ENCODE results near the gene SH3PXD2A.

SH3PXD2A gene

DNA sequence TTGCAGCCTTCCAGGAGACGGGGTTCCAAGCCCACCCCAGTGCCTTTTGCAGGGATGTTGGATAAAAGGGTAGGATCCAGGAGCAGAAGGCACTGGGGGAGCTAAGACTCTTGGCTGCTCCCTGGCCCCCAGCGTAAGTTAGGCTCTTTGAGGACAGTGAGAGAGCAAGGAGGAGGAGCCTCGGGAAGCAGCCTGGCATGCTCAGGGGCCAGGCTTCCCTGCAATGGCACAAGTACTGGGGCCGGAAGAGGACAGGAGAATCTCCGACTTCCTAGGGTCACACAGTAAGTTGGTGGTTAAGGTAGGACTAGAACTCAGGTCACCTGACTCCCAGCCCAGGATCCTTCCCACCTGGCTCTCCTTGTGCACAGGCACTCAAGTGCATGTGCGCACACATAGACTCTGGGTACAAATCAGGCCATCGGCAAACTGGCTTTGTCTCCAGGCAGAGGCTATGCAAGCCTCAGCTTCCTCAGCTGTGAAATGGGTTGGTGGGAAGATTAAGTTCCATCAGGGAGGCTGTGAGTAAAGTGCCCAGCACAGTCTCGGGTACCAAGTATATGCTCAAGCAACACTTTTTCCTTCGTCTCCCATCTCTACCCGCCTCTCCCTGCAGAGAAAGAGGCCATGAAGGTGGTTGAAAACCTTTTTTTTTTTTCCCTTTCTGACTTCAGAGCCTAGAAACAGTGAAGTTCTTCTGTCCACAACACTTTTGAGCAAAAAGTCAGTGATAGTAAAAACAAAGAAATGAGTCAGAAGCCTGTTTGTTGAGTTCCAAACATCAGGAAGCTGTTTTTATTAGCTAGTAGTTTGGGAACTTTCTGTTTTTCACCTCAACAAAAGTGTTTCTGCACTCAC is 282.8 kb downstream of the SH3PXD2A start:
- no peak for DNase-seq

DNA sequence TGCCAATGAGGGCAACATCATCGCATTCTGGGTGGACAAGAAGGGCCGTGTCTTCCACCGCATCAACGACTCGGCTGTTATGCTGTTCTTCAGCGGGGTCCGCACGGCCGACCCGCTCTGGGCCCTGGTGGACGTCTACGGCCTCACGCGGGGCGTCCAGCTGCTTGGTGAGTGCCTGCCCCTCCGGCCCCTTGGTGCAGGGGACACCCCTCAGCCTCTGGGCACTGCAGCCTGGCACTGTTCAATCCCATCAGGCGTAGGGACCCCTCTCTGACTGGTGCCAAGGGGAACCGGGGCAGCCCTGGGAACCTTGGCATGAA is 283.8 kb downstream of the SH3PXD2A start:
- DNase-seq: no peak

GRCh38 chr10:103570844-103571655 is 284.3 kb downstream of the SH3PXD2A start:
- DNase-seq: no peak

- no peak for DNase-seq
Observed at GRCh38 chr10:103569896-103570295, 285.5 kb downstream of the SH3PXD2A start.

GRCh38 chr10:103568505-103568904 is 286.9 kb downstream of the SH3PXD2A start:
- no peak for DNase-seq

- no peak for DNase-seq
Observed at GRCh38 chr10:103566536-103566935, 288.8 kb downstream of the SH3PXD2A start.

GRCh38 chr10:103564776-103565520 is 290.4 kb downstream of the SH3PXD2A start:
- DNase-seq: no peak

DNA sequence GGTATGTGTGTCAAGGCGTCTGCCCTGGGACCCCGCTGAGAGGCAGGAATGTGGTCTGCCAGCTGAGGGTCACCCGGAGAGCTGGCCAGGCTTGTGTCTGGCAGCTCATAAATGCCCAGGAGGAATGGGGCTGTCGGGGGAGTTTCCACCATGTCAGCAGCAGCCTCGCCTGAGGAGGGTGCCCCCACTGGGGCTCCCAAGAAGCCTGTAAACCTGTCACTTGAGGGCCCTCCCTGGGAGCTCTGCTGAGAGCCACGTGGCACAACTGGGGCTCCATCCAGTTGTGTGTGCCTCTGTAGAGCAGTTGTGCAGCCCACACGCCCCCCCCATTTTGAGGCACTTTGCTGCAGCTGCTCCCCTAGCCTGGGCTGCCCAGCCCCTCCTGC is 291.3 kb downstream of the SH3PXD2A start:
- DNase-seq: no peak

DNA sequence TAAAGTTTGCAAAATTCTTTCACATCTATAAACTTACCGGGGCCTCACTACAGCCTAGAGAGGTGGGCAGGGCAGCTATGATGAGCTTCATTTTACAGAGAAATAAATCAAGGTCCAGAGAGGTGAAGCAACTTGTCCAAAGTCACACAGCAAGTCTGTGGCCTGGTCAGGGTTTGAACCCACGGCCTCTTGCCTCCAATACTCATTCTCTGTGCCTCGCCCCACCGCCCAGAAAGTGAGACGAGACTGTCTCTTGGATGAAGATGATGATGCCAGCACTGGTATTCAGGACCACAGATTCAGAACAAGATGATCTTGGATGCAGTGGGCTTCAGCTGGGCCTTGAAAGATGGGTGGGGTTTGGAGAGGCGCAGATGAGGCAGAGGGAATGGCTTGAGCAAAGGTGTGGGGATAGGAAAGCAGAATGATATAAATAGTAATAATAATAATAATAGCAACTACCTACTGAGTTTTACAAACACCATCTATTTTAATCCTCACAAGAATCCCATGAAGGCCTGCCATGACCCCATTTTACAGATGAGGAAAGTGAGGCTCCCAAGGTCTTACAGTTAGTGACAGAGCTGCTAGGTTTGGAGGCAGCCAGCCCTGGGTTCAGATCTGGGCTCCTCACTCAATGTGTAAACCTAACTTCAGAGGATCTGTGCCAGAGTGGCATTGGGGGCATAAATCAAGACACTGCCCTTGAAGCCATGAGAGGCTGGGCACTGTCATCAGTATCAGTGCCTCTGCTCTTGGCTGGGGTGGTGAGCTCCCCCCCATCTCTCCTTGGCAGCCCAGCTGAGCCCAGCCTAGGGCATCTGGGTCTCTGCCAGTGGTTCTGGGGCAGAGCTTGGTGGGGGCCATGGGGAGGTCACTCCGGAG is 291.9 kb downstream of the SH3PXD2A start:
- DNase-seq: no peak

GRCh38 chr10:103562383-103562782 is 293.0 kb downstream of the SH3PXD2A start:
- no peak for DNase-seq

DNA sequence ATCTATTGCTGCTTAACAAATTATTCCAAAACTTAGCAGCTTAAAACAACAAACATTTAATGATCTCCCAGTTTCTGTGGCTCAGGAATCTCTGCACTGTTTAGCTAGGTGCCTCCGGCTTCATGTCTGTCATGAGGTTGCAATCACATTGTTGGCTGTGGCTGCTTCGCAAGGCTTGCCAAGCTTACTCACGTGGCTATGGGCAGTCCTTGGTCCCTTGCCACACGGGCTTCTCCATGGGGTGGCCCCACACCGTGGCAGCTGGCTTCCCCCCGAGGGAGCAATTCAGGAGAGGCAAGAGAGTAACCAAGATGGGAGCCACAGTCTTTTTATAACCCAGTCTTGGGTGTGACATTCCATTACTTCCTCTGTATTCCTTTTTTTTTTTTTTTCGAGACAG is 294.5 kb downstream of the SH3PXD2A start:
- no peak for DNase-seq

DNA sequence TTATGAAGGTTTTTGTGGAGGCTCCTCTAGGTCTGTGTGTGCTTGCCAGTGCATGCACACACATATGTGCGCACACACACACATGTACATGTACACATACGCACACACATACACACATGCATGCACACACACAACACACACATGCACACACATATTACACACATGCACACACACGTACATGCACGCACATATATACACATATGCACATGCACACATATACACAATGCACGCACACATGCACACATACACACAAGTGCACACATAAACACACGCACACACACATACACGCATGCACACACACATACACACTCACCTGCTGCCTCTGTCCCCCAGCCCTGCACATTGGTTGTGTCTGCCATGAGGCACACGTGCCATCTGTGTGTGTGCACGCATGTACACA is 295.6 kb downstream of the SH3PXD2A start:
- no peak for DNase-seq

GRCh38 chr10:103558911-103559310 is 296.5 kb downstream of the SH3PXD2A start:
- DNase-seq: no peak

GRCh38 chr10:103557455-103557854 is 297.9 kb downstream of the SH3PXD2A start:
- no peak for DNase-seq

GRCh38 chr10:103556383-103557007 is 298.9 kb downstream of the SH3PXD2A start:
- no peak for DNase-seq

- DNase-seq: no peak
Observed at GRCh38 chr10:103555712-103556111, 299.7 kb downstream of the SH3PXD2A start.

DNA sequence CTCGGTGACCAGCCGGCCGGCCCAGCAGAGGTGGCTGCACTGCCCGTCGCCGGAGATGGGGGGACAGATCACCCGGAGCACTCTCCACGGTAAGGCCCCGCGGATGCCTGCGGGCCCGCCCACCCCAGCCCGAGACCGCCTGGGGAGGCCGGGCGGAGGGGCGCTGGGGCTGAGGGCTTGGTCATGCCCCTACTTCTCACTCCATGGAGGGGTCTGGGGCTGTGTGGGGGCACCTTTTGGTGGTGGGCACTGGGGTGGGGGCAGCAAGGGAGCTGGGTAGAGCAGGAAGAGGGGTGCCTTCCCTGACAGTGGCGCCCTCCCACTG is 300.1 kb downstream of the SH3PXD2A start:
- peak; percentile 30 for DNase-seq

DNA sequence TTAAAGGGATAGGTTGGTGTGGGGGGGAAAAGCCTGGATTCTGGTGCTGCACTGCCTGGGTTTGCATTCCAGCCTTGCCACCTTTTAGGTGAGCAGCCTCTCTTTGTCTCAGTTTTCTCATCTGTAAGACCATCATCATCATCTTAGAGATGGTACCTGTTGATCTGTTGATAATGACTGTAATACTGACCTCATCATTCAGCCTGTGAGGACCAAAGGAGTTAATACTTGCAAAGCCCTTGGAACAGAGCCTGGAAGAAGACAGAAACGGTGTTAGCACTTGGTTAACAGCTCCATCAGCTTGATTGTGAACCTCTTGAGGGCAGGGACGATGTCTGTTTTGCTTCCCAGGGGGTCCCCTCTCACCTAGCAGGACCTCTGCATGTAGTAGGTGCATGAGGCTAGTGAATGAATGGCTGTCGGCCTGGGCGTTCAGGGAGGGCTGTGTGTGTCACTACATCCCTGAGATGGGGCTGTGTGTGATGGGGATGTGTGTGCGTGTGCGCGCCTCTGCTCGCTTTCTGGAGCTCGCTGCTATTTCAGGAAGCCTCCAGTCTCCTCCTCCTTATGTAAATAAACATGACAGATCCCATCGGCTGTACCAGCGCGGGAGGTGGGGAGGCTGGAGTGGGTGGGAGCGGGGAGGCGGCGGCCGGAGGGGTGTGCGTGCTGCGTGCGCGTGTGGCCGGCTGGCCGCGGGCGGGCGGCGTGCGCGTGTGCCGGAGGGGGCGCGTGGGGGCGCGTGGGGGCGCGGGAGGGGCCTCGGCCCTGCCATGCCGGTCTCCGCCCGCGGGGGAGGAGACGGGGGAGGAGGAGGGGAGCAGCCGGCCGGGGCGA is 300.7 kb downstream of the SH3PXD2A start:
- peak; percentile 70 for DNase-seq

GRCh38 chr10:103553743-103554487 is 301.5 kb downstream of the SH3PXD2A start:
- DNase-seq: peak; percentile 26

Measured in left hindlimb (tissue), 1 donor.